ENCODE measurements around the gene ITCH. TPM values are rescaled to one million over a fixed set of nuclear protein-coding genes. Genes with fewer than 3 reads are reported as not detected.

Gene ITCH
- total RNA-seq, 1 donor from 2014 or later = 66.3 TPM

DNA sequence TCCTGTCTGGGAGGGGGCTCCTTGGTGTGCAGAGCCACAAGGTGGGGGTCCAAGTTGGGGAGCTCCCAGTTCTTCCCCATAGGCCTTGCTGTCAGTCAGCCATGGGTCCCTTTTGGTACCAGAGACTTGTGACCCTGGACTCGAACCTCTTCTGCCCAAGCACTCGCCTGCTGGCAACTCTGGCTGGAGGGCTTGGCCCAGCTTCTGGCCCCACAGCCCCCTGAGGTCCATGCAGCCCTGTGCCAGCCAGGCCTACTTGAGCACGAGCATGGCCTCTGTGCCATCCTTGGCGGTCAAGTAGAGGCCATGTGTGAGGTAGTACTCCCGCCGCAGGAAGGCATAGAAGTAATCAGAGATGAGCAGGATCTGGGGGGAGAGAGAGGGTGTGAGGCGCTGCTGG is 197.5 kb downstream of the ITCH start:
- Mint-ChIP-seq H3K27me3 (no peaks in the 10 kb centered on the region), H3K27ac (peak overlapping the region; percentile 66), H3K36me3 (ENCODE audit: low read depth) (peaks cover 2% of the 10 kb centered on the region), H3K9me3 (no peaks in the 10 kb centered on the region), H3K4me1 (peaks cover 21% of the 10 kb centered on the region), H3K4me3 (peak overlapping the region; percentile 30)
- ChIA-PET POLR2A (no interaction called here), CTCF (no interaction called here)
- TF ChIP-seq, protein P1, sequence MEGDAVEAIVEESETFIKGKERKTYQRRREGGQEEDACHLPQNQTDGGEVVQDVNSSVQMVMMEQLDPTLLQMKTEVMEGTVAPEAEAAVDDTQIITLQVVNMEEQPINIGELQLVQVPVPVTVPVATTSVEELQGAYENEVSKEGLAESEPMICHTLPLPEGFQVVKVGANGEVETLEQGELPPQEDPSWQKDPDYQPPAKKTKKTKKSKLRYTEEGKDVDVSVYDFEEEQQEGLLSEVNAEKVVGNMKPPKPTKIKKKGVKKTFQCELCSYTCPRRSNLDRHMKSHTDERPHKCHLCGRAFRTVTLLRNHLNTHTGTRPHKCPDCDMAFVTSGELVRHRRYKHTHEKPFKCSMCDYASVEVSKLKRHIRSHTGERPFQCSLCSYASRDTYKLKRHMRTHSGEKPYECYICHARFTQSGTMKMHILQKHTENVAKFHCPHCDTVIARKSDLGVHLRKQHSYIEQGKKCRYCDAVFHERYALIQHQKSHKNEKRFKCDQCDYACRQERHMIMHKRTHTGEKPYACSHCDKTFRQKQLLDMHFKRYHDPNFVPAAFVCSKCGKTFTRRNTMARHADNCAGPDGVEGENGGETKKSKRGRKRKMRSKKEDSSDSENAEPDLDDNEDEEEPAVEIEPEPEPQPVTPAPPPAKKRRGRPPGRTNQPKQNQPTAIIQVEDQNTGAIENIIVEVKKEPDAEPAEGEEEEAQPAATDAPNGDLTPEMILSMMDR (IDR thresholded peaks at IDR 0.05) = no peak
- intact Hi-C loops (cut with micrococcal nuclease) = no loop called here
- DNase-seq (no peak), ATAC-seq (ENCODE audit: low read depth) (no peak)

Other genes with a start within 250 kb of the ITCH start
- gene ASIP, start 121.8 kb upstream of the ITCH start, total RNA-seq = not detected in 2 replicates
- gene AHCY, start 59.9 kb upstream of the ITCH start, total RNA-seq = 77.9 and 83.5 TPM in 2 replicates
- gene DYNLRB1, start 153.1 kb downstream of the ITCH start, total RNA-seq = 62.7 and 65.9 TPM in 2 replicates
- gene MAP1LC3A, start 195.4 kb downstream of the ITCH start, total RNA-seq = 1.6 TPM in 2 replicates